BLaER1 (cell line): ENCODE measurements around the gene EFCAB14.
A peak's percentile ranks its signal among the peaks of the same experiment; 100 is the strongest.

Experiments used
- H3K27ac ChIP-seq: shearing (Covaris generic); formaldehyde crosslinking; 2 replicates; pipeline ENCODE4 v1.8.1; 2022
- H3K27me3 ChIP-seq: shearing (Covaris generic); formaldehyde crosslinking; 2 replicates; pipeline ENCODE4 v1.8.1; 2022
- H3K36me3 ChIP-seq: shearing (Covaris generic); formaldehyde crosslinking; 2 replicates; pipeline ENCODE4 v1.8.1; 2022
- H3K4me1 ChIP-seq: shearing (Covaris generic); formaldehyde crosslinking; 2 replicates; pipeline ENCODE4 v1.8.1; 2022
- H3K4me2 ChIP-seq: shearing (Covaris generic); formaldehyde crosslinking; 2 replicates; pipeline ENCODE4 v1.8.1; 2022
- H3K4me3 ChIP-seq: shearing (Covaris generic); formaldehyde crosslinking; 2 replicates; pipeline ENCODE4 v1.8.1; 2022
- H3K9ac ChIP-seq: shearing (Covaris generic); formaldehyde crosslinking; 2 replicates; pipeline ENCODE4 v1.8.1; 2022
- H3K9me3 ChIP-seq: shearing (Covaris generic); formaldehyde crosslinking; 2 replicates; pipeline ENCODE4 v1.8.1; 2022
- H4K20me1 ChIP-seq: shearing (Covaris generic); formaldehyde crosslinking; 2 replicates; pipeline ENCODE4 v1.8.1; 2022
- Cebpa-rat ChIP-seq: shearing (Covaris generic); IDR thresholded peaks from 2 replicates; pipeline ENCODE4 v1.8.1; 2022

Gene EFCAB14

GRCh38 chr1:46649764-46650163 is 69.2 kb downstream of the EFCAB14 start:
- Histone ChIP-seq H3K4me1 (no peaks in the 10 kb centered on the region), H3K36me3 (peaks cover 68% of the 10 kb centered on the region), H3K9ac (no peak overlapping the region), H3K4me3 (no peak overlapping the region), H4K20me1 (no peaks in the 10 kb centered on the region), H3K9me3 (peaks cover 27% of the 10 kb centered on the region), H3K4me2 (no peak overlapping the region), H3K27ac (no peak overlapping the region), H3K27me3 (no peaks in the 10 kb centered on the region)
- TF ChIP-seq Cebpa-rat, result no peak

DNA sequence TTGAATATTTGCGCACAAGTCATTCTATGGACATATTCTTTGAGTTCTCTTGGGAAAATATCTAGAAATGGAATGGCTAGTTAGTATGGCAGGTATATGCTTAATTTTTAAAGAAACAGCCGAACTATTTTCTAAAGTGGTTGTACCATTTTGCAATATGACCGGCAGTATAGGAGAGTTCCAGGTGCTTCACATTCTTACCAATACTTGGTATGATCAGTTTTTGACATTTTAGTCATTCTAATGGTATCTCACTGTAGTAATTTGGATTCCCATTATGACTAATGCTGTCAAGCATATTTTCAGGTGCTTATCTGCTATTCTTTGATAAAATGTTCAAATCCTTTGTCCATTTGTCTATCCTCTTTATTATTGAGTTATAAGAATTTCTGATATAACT is 71.3 kb downstream of the EFCAB14 start:
- Histone ChIP-seq H3K27ac (no peak overlapping the region), H4K20me1 (no peaks in the 10 kb centered on the region), H3K4me2 (no peak overlapping the region), H3K36me3 (peaks cover 53% of the 10 kb centered on the region), H3K4me3 (no peak overlapping the region), H3K9ac (no peak overlapping the region), H3K27me3 (no peaks in the 10 kb centered on the region), H3K4me1 (peaks cover 12% of the 10 kb centered on the region), H3K9me3 (peaks cover 26% of the 10 kb centered on the region)
- no peak for TF ChIP-seq Cebpa-rat

DNA sequence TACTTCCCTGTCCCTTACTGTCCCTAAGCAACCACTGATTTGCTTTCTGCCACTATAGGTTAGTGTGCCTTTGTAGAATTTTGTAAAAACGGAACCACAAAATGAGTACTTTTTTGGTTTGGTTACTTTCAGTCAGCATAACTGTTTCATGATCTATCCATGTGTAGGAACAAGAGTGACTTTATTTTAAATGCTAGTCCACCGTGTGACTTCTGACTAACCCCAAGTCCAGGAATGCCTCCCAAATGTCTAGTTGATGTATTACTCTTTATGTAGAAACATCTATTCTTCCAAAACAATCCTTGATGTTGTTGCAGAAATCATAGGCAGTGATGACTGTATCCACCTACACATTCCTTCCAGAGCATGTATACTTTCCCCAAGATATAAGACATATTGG is 72.1 kb downstream of the EFCAB14 start:
- Histone ChIP-seq H4K20me1 (no peaks in the 10 kb centered on the region), H3K4me2 (no peak overlapping the region), H3K27ac (no peak overlapping the region), H3K27me3 (no peaks in the 10 kb centered on the region), H3K9me3 (peaks cover 26% of the 10 kb centered on the region), H3K9ac (no peak overlapping the region), H3K36me3 (peaks cover 51% of the 10 kb centered on the region), H3K4me3 (no peak overlapping the region), H3K4me1 (peaks cover 12% of the 10 kb centered on the region)
- TF ChIP-seq Cebpa-rat, result no peak

DNA sequence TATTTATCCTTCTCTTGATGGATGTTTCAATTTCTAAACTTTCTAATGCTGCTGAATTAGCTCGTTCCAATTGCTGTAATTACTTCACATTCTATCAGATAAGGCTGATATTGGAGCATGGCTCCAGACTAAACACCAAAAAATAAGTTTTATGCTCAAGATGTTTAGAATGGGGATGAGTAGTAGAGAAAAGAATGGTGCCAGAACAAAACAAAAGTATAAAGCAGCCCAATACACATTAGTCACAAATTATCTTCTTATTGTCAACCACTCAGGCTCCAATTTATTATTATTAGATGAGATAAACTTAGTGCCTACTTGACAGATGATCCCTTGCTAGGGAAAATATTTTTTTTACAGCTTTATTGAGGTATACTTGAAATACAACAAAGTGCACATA is 72.6 kb downstream of the EFCAB14 start:
- TF ChIP-seq Cebpa-rat, result no peak
- H4K20me1 ChIP-seq, result no peaks in the 10 kb centered on the region
- H3K4me2 ChIP-seq, result no peak overlapping the region
- H3K27ac ChIP-seq, result no peak overlapping the region
- peaks cover 51% of the 10 kb centered on the region for H3K36me3 ChIP-seq
- no peak overlapping the region for H3K9ac ChIP-seq
- H3K4me3 ChIP-seq, result no peak overlapping the region
- H3K27me3 ChIP-seq, result no peaks in the 10 kb centered on the region
- peaks cover 26% of the 10 kb centered on the region for H3K9me3 ChIP-seq
- H3K4me1 ChIP-seq, result peaks cover 12% of the 10 kb centered on the region

GRCh38 chr1:46645815-46646214 is 73.1 kb downstream of the EFCAB14 start:
- no peaks in the 10 kb centered on the region for H4K20me1 ChIP-seq
- H3K4me3 ChIP-seq, result no peak overlapping the region
- H3K27me3 ChIP-seq, result no peaks in the 10 kb centered on the region
- TF ChIP-seq Cebpa-rat, result no peak
- peaks cover 12% of the 10 kb centered on the region for H3K4me1 ChIP-seq
- H3K9ac ChIP-seq, result no peak overlapping the region
- H3K36me3 ChIP-seq, result peaks cover 51% of the 10 kb centered on the region
- no peak overlapping the region for H3K4me2 ChIP-seq
- peaks cover 26% of the 10 kb centered on the region for H3K9me3 ChIP-seq
- H3K27ac ChIP-seq, result no peak overlapping the region

- Histone ChIP-seq H3K4me3 (no peak overlapping the region), H3K27ac (no peak overlapping the region), H3K9ac (no peak overlapping the region), H3K9me3 (peaks cover 5% of the 10 kb centered on the region; the same call in 1 of the 2 replicates), H3K27me3 (no peaks in the 10 kb centered on the region), H3K4me2 (peak overlapping the region; percentile 20), H3K36me3 (peaks cover 28% of the 10 kb centered on the region), H4K20me1 (no peaks in the 10 kb centered on the region), H3K4me1 (peaks cover 12% of the 10 kb centered on the region)
- TF ChIP-seq Cebpa-rat, result no peak
These were observed 75.5 kb downstream of the EFCAB14 start for GRCh38 chr1:46643368-46643775.

DNA sequence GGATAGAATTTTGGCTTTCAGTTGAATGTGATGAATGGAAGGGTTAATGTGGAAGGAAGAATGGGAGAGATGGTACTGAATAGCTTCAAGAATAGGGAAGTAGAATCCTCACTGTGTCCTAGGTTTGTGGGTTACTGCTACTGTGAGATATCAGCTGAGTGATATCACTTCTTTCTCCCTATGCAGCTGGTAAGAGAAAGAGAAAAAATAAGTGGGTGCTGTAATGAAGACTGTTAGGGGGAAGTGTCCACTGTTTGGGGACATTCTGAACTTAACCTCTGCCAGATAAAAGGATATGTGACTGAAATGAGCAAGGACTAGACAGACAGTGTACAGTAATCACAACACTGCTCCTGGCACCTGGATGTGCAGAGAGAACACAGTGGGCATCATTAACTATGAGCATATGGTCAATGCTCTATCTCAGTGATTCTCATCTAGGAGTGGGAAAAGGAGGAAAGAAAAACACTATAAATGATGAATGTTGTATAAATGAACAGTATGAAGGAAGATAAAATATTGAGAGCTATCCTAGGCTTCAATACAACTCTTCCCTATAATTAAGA is 76.7 kb downstream of the EFCAB14 start:
- Histone ChIP-seq H3K9me3 (no peaks in the 10 kb centered on the region), H3K36me3 (peaks cover 24% of the 10 kb centered on the region), H3K27me3 (no peaks in the 10 kb centered on the region), H3K4me3 (no peak overlapping the region), H3K4me1 (peaks cover 12% of the 10 kb centered on the region), H3K9ac (no peak overlapping the region), H3K27ac (no peak overlapping the region), H4K20me1 (no peaks in the 10 kb centered on the region), H3K4me2 (no peak overlapping the region)
- no peak for TF ChIP-seq Cebpa-rat

DNA sequence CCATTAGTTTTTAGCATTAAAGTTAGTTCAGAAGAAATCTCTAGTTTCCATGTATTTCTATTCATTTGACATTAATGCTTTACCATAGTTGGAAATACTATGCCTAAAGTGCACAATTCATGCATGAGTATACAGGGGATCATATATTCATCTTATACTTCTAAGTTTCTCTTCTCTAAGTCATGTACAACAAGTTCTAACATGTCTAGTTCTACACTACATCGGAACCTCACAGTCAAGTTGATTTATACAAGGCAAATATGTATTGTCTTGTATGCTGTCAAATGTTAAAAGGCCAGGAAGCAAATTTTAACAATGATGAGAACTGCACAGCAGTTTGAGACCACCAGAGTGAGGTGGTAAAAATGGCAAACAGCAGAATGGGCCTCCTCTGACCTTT is 79.4 kb downstream of the EFCAB14 start:
- no peak for TF ChIP-seq Cebpa-rat
- no peak overlapping the region for H3K4me3 ChIP-seq
- H3K4me2 ChIP-seq, result no peak overlapping the region
- H3K27ac ChIP-seq, result no peak overlapping the region
- no peaks in the 10 kb centered on the region for H4K20me1 ChIP-seq
- no peaks in the 10 kb centered on the region for H3K27me3 ChIP-seq
- H3K36me3 ChIP-seq, result peaks cover 39% of the 10 kb centered on the region
- H3K9ac ChIP-seq, result no peak overlapping the region
- no peaks in the 10 kb centered on the region for H3K9me3 ChIP-seq
- H3K4me1 ChIP-seq, result peaks cover 12% of the 10 kb centered on the region

- H3K4me3 ChIP-seq, result no peak overlapping the region
- no peaks in the 10 kb centered on the region for H3K9me3 ChIP-seq
- H3K9ac ChIP-seq, result no peak overlapping the region
- H3K36me3 ChIP-seq, result peaks cover 45% of the 10 kb centered on the region
- no peak for TF ChIP-seq Cebpa-rat
- H3K4me2 ChIP-seq, result no peak overlapping the region
- peaks cover 10% of the 10 kb centered on the region for H3K4me1 ChIP-seq
- no peak overlapping the region for H3K27ac ChIP-seq
- no peaks in the 10 kb centered on the region for H4K20me1 ChIP-seq
- H3K27me3 ChIP-seq, result no peaks in the 10 kb centered on the region
These were observed 80.0 kb downstream of the EFCAB14 start for GRCh38 chr1:46638921-46639320.

GRCh38 chr1:46637444-46638083 is 81.3 kb downstream of the EFCAB14 start:
- TF ChIP-seq Cebpa-rat, result no peak
- no peak overlapping the region for H3K4me3 ChIP-seq
- H3K4me2 ChIP-seq, result no peak overlapping the region
- H3K27ac ChIP-seq, result no peak overlapping the region
- H3K9me3 ChIP-seq, result no peaks in the 10 kb centered on the region
- no peaks in the 10 kb centered on the region for H3K27me3 ChIP-seq
- H3K36me3 ChIP-seq, result peaks cover 57% of the 10 kb centered on the region
- H3K4me1 ChIP-seq, result no peaks in the 10 kb centered on the region
- no peak overlapping the region for H3K9ac ChIP-seq
- no peaks in the 10 kb centered on the region for H4K20me1 ChIP-seq
